Measurements from ENCODE around the gene NTHL1. TPM values are rescaled to one million over a fixed set of nuclear protein-coding genes. Genes with fewer than 3 reads are reported as not detected.

Gene NTHL1
- total and polyA plus RNA-seq, 9 of the 15 experiments (the other 6 are each of a cell fraction or from before 2014, with no cell fraction given) = 1.1 to 58.8 (median 17.6) TPM

GRCh38 chr16:2008631-2009163, 38.9 kb downstream of the NTHL1 start (continued):
- TF ChIP-seq E2F4 (CRISPR knock-in tag; IDR thresholded peaks at IDR 0.05; ENCODE audit: low read depth) (0 out of 2 replicates have a peak, but pooled peaks have one; percentile 34), NR2C1 (IDR thresholded peaks at IDR 0.05) (no peak), NR2C1 (tag; IDR thresholded peaks at IDR 0.05) (peak; percentile 23), SMARCE1 (IDR thresholded peaks at IDR 0.05) (0 out of 2 replicates have a peak, but pooled peaks have one; percentile 11), ZNF140 (CRISPR knock-in tag; IDR thresholded peaks at IDR 0.05) (no peak), SUPT5H (IDR thresholded peaks at IDR 0.05) (no peak), ZNF583 (CRISPR knock-in tag; IDR thresholded peaks at IDR 0.05) (no peak), CEBPG (CRISPR knock-in tag; IDR thresholded peaks at IDR 0.05) (no peak), CEBPG (tag; conservative IDR thresholded peaks at IDR 0.05 in 1 of 2, IDR thresholded peaks at IDR 0.05 in 1 of 2) (0 out of 4 replicates have a peak, but pooled peaks of 1 of the 2 experiments have one; percentile 1), FOXK1 (CRISPR knock-in tag; IDR thresholded peaks at IDR 0.05; ENCODE audit: borderline replicate concordance) (peak; percentile 83; the same call in 1 of the 2 replicates), ZNF224 (CRISPR knock-in tag; IDR thresholded peaks at IDR 0.05) (peak; percentile 19; the same call in 1 of the 2 replicates), ZNF232 (CRISPR knock-in tag; IDR thresholded peaks at IDR 0.05) (0 out of 2 replicates have a peak, but pooled peaks have one; percentile 26), ZBTB33 (CRISPR knock-in tag; IDR thresholded peaks at IDR 0.05) (0 out of 2 replicates have a peak, but pooled peaks have one; percentile 10), KAT8 (IDR thresholded peaks at IDR 0.05; ENCODE audit: low read depth) (no peak), ZBTB49 (CRISPR knock-in tag; IDR thresholded peaks at IDR 0.05; ENCODE audit: borderline replicate concordance) (0 out of 2 replicates have a peak, but pooled peaks have one; percentile 78), SP1 (CRISPR knock-in tag; IDR thresholded peaks at IDR 0.05) (peak; percentile 40; the same call in 1 of the 2 replicates), PTBP1 (IDR thresholded peaks at IDR 0.05; ENCODE audit: low read depth, low read length) (no peak), POLR2H (tag; IDR thresholded peaks at IDR 0.05; ENCODE audit: low read depth) (no peak), MAX (CRISPR knock-in tag; IDR thresholded peaks at IDR 0.05) (peak; percentile 85), ETV1 (tag; conservative IDR thresholded peaks at IDR 0.05; ENCODE audit: low read depth) (peak; percentile 28; the same call in 1 of the 2 replicates), IRF2 (CRISPR knock-in tag; IDR thresholded peaks at IDR 0.05) (peak; percentile 7; the same call in 1 of the 2 replicates)
- TF ChIP-seq, protein P1, sequence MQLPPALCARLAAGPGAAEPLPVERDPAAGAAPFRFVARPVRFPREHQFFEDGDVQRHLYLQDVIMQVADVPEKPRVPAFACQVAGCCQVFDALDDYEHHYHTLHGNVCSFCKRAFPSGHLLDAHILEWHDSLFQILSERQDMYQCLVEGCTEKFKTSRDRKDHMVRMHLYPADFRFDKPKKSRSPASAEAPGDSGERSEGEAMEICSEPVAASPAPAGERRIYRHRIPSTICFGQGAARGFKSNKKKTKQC (CRISPR knock-in tag; IDR thresholded peaks at IDR 0.05) = 0 out of 2 replicates have a peak, but pooled peaks have one; percentile 42

Measured in K562 (cell line).